ENCODE results near the gene KCNT1.

The KCNT1 gene

GRCh38 chr9:135758870-135759269, 56.9 kb downstream of the KCNT1 start:
- Histone ChIP-seq H3K36me3 (ENCODE audit: control insufficient read depth in 2 of 2, insufficient read depth in 2 of 2, low read length in 2 of 2) (no peaks in the 10 kb centered on the region), H3K9me3 (ENCODE audit: control insufficient read depth in 2 of 2, low read length in 2 of 2) (peaks cover 0 to 3% of the 10 kb centered on the region in 2 donors), H3K27ac (ENCODE audit: low read length) (no peak overlapping the region), H3K4me3 (ENCODE audit: low read length in 2 of 2) (no peak overlapping the region), H3K9ac (ENCODE audit: low read length in 2 of 2) (no peak overlapping the region), H3K4me1 (ENCODE audit: control insufficient read depth, insufficient read depth, low read length) (no peaks in the 10 kb centered on the region), H3K27me3 (ENCODE audit: control insufficient read depth in 1 of 2, insufficient read depth in 2 of 2, low read length in 2 of 2) (peaks cover 0 to 2% of the 10 kb centered on the region in 2 donors)

GRCh38 chr9:135759676-135760300, 57.8 kb downstream of the KCNT1 start:
- Histone ChIP-seq H3K27ac (ENCODE audit: low read length) (no peak overlapping the region), H3K4me1 (ENCODE audit: control insufficient read depth, insufficient read depth, low read length) (no peaks in the 10 kb centered on the region), H3K4me3 (ENCODE audit: low read length in 2 of 2) (no peak overlapping the region), H3K27me3 (ENCODE audit: control insufficient read depth in 1 of 2, insufficient read depth in 2 of 2, low read length in 2 of 2) (peaks cover 0 to 2% of the 10 kb centered on the region in 2 donors), H3K9me3 (ENCODE audit: control insufficient read depth in 2 of 2, low read length in 2 of 2) (peaks cover 0 to 3% of the 10 kb centered on the region in 2 donors), H3K9ac (ENCODE audit: low read length in 2 of 2) (no peak overlapping the region), H3K36me3 (ENCODE audit: control insufficient read depth in 2 of 2, insufficient read depth in 2 of 2, low read length in 2 of 2) (no peaks in the 10 kb centered on the region)

GRCh38 chr9:135760465-135760864, 58.5 kb downstream of the KCNT1 start:
- no peaks in the 10 kb centered on the region for H3K4me1 ChIP-seq (ENCODE audit: control insufficient read depth, insufficient read depth, low read length)

DNA sequence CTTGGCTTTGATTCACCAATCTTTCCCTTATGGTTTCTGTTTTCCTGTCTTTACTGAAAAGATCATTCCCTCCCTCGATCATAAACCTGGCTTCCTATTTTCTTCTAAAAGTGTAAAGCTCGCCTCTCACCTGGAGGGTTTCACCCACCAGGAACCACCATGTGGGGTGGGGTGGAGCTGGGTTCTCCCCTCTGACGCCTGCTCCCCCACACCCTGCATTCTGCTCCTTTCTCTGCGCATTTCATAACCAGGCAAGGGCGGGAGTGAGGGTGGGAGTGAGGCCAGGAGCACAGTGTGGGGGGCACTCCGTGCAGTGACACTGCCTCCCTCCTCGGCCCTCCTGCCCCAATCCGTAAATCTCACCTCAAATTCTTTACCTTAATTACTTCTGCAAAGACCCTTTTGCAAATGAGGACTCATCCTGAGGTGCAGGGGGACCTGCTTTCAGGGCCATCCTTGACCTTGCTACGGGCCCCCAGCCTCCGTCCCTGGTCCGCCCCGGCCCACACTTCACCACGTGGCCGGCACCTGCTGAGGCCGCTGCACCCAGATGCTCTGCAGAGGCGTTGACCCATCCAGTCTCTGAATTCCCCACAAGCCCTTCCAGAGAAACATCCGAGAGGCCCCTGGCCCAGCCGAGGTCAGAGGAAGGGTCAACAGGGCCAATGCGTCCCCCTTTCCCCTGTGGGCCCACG, 59.3 kb downstream of the KCNT1 start:
- no peak overlapping the region for H3K27ac ChIP-seq (ENCODE audit: low read length)
- H3K4me1 ChIP-seq (ENCODE audit: control insufficient read depth, insufficient read depth, low read length), result no peaks in the 10 kb centered on the region
- no peaks in the 10 kb centered on the region for H3K36me3 ChIP-seq (ENCODE audit: control insufficient read depth in 2 of 2, insufficient read depth in 2 of 2, low read length in 2 of 2)
- H3K4me3 ChIP-seq (ENCODE audit: low read length in 2 of 2), result no peak overlapping the region
- H3K9ac ChIP-seq (ENCODE audit: low read length in 2 of 2), result no peak overlapping the region
- H3K27me3 ChIP-seq (ENCODE audit: control insufficient read depth in 1 of 2, insufficient read depth in 2 of 2, low read length in 2 of 2), result peaks cover 0 to 2% of the 10 kb centered on the region in 2 donors
- H3K9me3 ChIP-seq (ENCODE audit: control insufficient read depth in 2 of 2, low read length in 2 of 2), result peaks cover 0 to 7% of the 10 kb centered on the region in 2 donors

More at GRCh38 chr9:135760465-135760864, 58.5 kb downstream of the KCNT1 start:
- no peak overlapping the region for H3K27ac ChIP-seq (ENCODE audit: low read length)
- no peaks in the 10 kb centered on the region for H3K36me3 ChIP-seq (ENCODE audit: control insufficient read depth in 2 of 2, insufficient read depth in 2 of 2, low read length in 2 of 2)
- H3K9ac ChIP-seq (ENCODE audit: low read length in 2 of 2), result no peak overlapping the region
- no peak overlapping the region for H3K4me3 ChIP-seq (ENCODE audit: low read length in 2 of 2)
- peaks cover 0 to 2% of the 10 kb centered on the region in 2 donors for H3K27me3 ChIP-seq (ENCODE audit: control insufficient read depth in 1 of 2, insufficient read depth in 2 of 2, low read length in 2 of 2)
- peaks cover 0 to 3% of the 10 kb centered on the region in 2 donors for H3K9me3 ChIP-seq (ENCODE audit: control insufficient read depth in 2 of 2, low read length in 2 of 2)

DNA sequence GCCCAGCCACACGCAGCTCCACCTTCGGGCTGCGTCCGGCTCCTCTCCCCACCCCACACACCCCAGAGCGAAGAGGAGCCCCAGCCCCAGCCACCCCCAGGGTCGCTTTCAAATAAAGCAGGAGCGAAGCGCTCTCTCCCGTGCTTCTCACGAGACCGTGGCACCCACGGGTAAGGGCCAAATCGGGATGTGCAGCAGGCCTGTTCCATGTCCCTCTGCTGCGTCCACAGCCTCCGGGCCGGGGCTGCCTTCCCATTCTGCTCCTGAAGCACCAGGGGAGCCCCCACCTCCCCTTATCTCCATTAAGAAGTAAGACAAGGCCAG, 59.8 kb downstream of the KCNT1 start:
- H3K9ac ChIP-seq (ENCODE audit: low read length in 2 of 2), result no peak overlapping the region
- no peaks in the 10 kb centered on the region for H3K4me1 ChIP-seq (ENCODE audit: control insufficient read depth, insufficient read depth, low read length)
- no peak overlapping the region for H3K27ac ChIP-seq (ENCODE audit: low read length)
- no peaks in the 10 kb centered on the region for H3K36me3 ChIP-seq (ENCODE audit: control insufficient read depth in 2 of 2, insufficient read depth in 2 of 2, low read length in 2 of 2)
- H3K27me3 ChIP-seq (ENCODE audit: control insufficient read depth in 1 of 2, insufficient read depth in 2 of 2, low read length in 2 of 2), result peaks cover 0 to 2% of the 10 kb centered on the region in 2 donors
- peaks cover 0 to 12% of the 10 kb centered on the region in 2 donors for H3K9me3 ChIP-seq (ENCODE audit: control insufficient read depth in 2 of 2, low read length in 2 of 2)
- no peak overlapping the region for H3K4me3 ChIP-seq (ENCODE audit: low read length in 2 of 2)

DNA sequence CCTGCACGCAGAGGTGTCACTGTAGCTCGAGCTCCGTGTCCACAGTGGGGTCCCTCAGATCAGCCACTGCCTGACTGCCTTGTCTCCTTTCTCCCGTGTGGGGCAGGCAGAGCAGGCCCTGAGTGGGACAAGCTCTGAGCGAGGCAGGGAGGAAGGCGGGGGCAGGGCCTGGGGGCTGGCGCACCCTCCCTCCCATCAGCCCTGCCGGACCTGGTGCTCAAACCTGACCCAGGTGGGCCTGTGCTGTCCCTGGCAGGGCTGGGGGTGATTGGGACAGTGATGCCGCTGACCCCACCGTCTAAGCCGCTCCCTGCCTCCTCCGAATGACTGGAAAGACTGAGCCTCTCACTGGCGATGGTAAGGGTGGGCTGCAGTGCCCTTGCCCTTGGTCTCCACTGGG, 60.9 kb downstream of the KCNT1 start:
- Histone ChIP-seq H3K4me1 (ENCODE audit: control insufficient read depth, insufficient read depth, low read length) (no peaks in the 10 kb centered on the region), H3K9ac (ENCODE audit: low read length in 2 of 2) (no peak overlapping the region), H3K36me3 (ENCODE audit: control insufficient read depth in 2 of 2, insufficient read depth in 2 of 2, low read length in 2 of 2) (no peaks in the 10 kb centered on the region), H3K27me3 (ENCODE audit: control insufficient read depth in 1 of 2, insufficient read depth in 2 of 2, low read length in 2 of 2) (peaks cover 0 to 2% of the 10 kb centered on the region in 2 donors), H3K27ac (ENCODE audit: low read length) (no peak overlapping the region), H3K4me3 (ENCODE audit: low read length in 2 of 2) (no peak overlapping the region), H3K9me3 (ENCODE audit: control insufficient read depth in 2 of 2, low read length in 2 of 2) (peaks cover 0 to 15% of the 10 kb centered on the region in 2 donors)

DNA sequence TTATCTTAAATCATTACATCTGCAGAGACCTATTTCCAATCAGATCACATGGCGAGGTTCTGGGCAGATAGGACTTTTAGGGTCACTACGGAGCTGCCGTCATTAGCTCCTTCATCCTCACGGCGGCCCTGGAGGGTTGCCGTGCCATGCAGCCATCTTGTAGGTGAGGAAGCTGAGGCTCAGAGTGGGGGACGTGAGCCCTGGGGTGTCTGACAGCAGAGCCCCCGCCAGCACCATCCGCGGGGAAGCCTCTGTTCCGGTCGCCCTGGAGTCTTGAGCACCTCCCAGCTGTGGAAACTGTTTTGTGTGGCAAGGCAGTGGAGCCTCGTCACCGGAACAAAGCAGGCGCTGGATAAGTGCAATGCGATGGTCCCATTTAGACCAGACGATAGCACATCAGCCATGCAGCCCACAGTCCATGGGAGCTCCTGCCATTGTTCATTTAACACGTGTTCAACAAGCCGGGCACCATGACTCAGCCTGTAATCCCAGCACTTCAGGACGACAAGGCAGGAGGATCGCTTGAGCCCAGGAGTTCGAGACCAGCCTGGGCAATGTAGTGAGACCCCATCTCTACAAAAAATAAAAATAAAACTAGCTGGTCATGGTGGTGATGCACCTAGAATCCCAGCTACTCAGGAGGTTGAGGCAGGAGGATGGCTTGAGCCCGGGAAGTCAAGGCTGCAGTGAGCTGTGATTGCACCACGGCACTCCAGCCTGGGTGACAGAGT, 61.9 kb downstream of the KCNT1 start:
- no peaks in the 10 kb centered on the region for H3K27me3 ChIP-seq (ENCODE audit: control insufficient read depth in 1 of 2, insufficient read depth in 2 of 2, low read length in 2 of 2)
- no peak overlapping the region for H3K27ac ChIP-seq (ENCODE audit: low read length)
- no peak overlapping the region for H3K9ac ChIP-seq (ENCODE audit: low read length in 2 of 2)
- no peak overlapping the region for H3K4me3 ChIP-seq (ENCODE audit: low read length in 2 of 2)
- H3K9me3 ChIP-seq (ENCODE audit: control insufficient read depth in 2 of 2, low read length in 2 of 2), result peaks cover 0 to 15% of the 10 kb centered on the region in 2 donors
- H3K36me3 ChIP-seq (ENCODE audit: control insufficient read depth in 2 of 2, insufficient read depth in 2 of 2, low read length in 2 of 2), result no peaks in the 10 kb centered on the region
- H3K4me1 ChIP-seq (ENCODE audit: control insufficient read depth, insufficient read depth, low read length), result no peaks in the 10 kb centered on the region

- Histone ChIP-seq H3K4me1 (ENCODE audit: control insufficient read depth, insufficient read depth, low read length) (no peaks in the 10 kb centered on the region), H3K27me3 (ENCODE audit: control insufficient read depth in 1 of 2, insufficient read depth in 2 of 2, low read length in 2 of 2) (peaks cover 0 to 2% of the 10 kb centered on the region in 2 donors), H3K9ac (ENCODE audit: low read length in 2 of 2) (no peak overlapping the region), H3K27ac (ENCODE audit: low read length) (no peak overlapping the region), H3K9me3 (ENCODE audit: control insufficient read depth in 2 of 2, low read length in 2 of 2) (peaks cover 0 to 15% of the 10 kb centered on the region in 2 donors), H3K4me3 (ENCODE audit: low read length in 2 of 2) (no peak overlapping the region), H3K36me3 (ENCODE audit: control insufficient read depth in 2 of 2, insufficient read depth in 2 of 2, low read length in 2 of 2) (no peaks in the 10 kb centered on the region)
Observed at GRCh38 chr9:135764731-135765130, 62.7 kb downstream of the KCNT1 start.

- Histone ChIP-seq H3K27ac (ENCODE audit: low read length) (no peak overlapping the region), H3K4me1 (ENCODE audit: control insufficient read depth, insufficient read depth, low read length) (no peaks in the 10 kb centered on the region), H3K27me3 (ENCODE audit: control insufficient read depth in 1 of 2, insufficient read depth in 2 of 2, low read length in 2 of 2) (peaks cover 0 to 2% of the 10 kb centered on the region in 2 donors), H3K9ac (ENCODE audit: low read length in 2 of 2) (no peak overlapping the region), H3K36me3 (ENCODE audit: control insufficient read depth in 2 of 2, insufficient read depth in 2 of 2, low read length in 2 of 2) (no peaks in the 10 kb centered on the region), H3K4me3 (ENCODE audit: low read length in 2 of 2) (no peak overlapping the region), H3K9me3 (ENCODE audit: control insufficient read depth in 2 of 2, low read length in 2 of 2) (peaks cover 0 to 15% of the 10 kb centered on the region in 2 donors)
Observed at GRCh38 chr9:135765416-135765815, 63.4 kb downstream of the KCNT1 start.

DNA sequence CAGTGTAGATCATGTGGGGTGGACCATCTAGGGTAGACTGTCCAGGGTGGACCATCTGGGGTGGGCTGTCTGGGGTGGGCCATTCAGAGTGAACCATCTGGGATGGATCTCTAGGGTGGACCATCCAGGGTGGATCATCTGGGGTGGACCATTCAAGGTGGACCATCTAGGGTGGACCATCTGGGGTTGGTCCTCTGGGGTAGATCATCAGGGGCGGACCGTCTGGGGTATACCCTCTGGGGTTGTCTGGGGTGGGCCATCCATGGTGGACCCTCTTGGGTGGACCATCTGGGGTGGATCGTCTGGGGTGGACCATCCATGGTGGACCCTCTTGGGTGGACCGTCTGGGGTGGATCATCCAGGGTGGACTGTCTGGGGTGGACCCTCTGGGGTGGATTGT, 64.3 kb downstream of the KCNT1 start:
- Histone ChIP-seq H3K9me3 (ENCODE audit: control insufficient read depth in 2 of 2, low read length in 2 of 2) (peaks cover 0 to 15% of the 10 kb centered on the region in 2 donors), H3K36me3 (ENCODE audit: control insufficient read depth in 2 of 2, insufficient read depth in 2 of 2, low read length in 2 of 2) (no peaks in the 10 kb centered on the region), H3K9ac (ENCODE audit: low read length in 2 of 2) (no peak overlapping the region), H3K27ac (ENCODE audit: low read length) (no peak overlapping the region), H3K4me3 (ENCODE audit: low read length in 2 of 2) (no peak overlapping the region), H3K27me3 (ENCODE audit: control insufficient read depth in 1 of 2, insufficient read depth in 2 of 2, low read length in 2 of 2) (peaks cover 2 to 3% of the 10 kb centered on the region in 2 donors), H3K4me1 (ENCODE audit: control insufficient read depth, insufficient read depth, low read length) (no peaks in the 10 kb centered on the region)

All from stomach smooth muscle (tissue), 2 donors.